ENCODE data around the gene ENAH. TPM values are rescaled to one million over a fixed set of nuclear protein-coding genes. Genes with fewer than 3 reads are reported as not detected.

The ENAH gene
- total RNA-seq, 1 experiment from 2014 or later, result 285 TPM

DNA sequence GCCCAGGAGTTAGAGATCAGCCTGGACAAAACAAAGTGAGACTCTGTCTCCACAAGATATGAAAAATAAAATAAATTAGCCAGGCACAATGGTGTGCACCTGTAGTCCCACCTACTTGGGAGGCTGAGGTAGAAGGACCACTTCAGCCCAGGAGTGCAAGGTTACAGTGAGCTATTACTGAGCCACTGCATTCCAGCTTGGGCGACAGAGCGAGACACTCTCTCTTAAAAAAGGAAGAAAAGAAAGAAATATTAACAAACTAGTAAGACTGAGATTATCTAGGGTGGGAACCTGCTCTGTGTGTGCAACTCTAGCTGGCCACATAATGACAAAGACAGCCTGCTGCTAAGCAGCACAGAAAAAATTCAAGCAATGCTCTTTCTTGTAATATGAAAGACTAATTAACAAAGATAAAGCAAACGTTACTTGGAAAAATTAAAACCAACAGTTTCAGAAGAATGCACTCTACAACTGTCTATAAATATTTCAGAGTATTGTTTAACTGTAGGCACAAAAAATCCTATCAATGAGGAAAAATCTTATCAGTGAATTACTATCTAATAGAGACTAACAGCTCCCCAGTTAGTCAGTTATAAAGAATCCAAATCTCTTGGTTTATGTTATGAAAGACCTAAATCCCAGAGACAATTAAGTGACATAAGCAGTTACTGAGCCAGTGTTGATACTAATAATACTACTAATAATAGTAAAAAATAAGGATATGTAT lies 74.5 kb downstream of the ENAH start:
- Mint-ChIP-seq H3K4me1 (peaks cover 57 to 68% of the 10 kb centered on the region in 2 experiments), H3K4me3 (peak overlapping the region in 1 of 2 experiments; percentile 4; a peak in 1 of 5 replicates), H3K27me3 (ENCODE audit: low read depth) (no peaks in the 10 kb centered on the region), H3K27ac (peak overlapping the region; percentile 31 to 78 (median 55); a peak in 6 of 7 replicates), H3K36me3 (ENCODE audit: insufficient read depth in 1 of 3, low read depth in 3 of 3) (peaks cover 3 to 9% (median 7%) of the 10 kb centered on the region in 3 experiments; a peak in 4 of 7 replicates), H3K9me3 (no peaks in the 10 kb centered on the region)
- H3K27me3 ChIP-seq (ENCODE audit: insufficient read depth, low read length), result no peaks in the 10 kb centered on the region
- no peak overlapping the region for H2BK20ac ChIP-seq (ENCODE audit: low read depth, low read length, poor library complexity, severe bottlenecking)
- H3K27ac ChIP-seq (ENCODE audit: insufficient read length, low read depth, low read length), result no peak overlapping the region
- H2BK15ac ChIP-seq (ENCODE audit: low read depth, low read length), result no peak overlapping the region
- no peak overlapping the region for H3K9ac ChIP-seq (ENCODE audit: extremely low read depth, insufficient read length, low read length)
- peaks cover 8% of the 10 kb centered on the region; the same call in 1 of the 2 replicates for H3K4me1 ChIP-seq (ENCODE audit: insufficient read depth, low read length)
- H4K91ac ChIP-seq (ENCODE audit: insufficient read length, low read depth, low read length), result no peak overlapping the region
- no peak overlapping the region for H3K56ac ChIP-seq (ENCODE audit: insufficient read length, low read depth, low read length)
- H3K9me3 ChIP-seq (ENCODE audit: control insufficient read depth, low read depth, low read length), result no peaks in the 10 kb centered on the region
- no peak for DNase-seq
- no peak overlapping the region for H2AFZ ChIP-seq (ENCODE audit: low read length)
- TF ChIP-seq, protein P1, sequence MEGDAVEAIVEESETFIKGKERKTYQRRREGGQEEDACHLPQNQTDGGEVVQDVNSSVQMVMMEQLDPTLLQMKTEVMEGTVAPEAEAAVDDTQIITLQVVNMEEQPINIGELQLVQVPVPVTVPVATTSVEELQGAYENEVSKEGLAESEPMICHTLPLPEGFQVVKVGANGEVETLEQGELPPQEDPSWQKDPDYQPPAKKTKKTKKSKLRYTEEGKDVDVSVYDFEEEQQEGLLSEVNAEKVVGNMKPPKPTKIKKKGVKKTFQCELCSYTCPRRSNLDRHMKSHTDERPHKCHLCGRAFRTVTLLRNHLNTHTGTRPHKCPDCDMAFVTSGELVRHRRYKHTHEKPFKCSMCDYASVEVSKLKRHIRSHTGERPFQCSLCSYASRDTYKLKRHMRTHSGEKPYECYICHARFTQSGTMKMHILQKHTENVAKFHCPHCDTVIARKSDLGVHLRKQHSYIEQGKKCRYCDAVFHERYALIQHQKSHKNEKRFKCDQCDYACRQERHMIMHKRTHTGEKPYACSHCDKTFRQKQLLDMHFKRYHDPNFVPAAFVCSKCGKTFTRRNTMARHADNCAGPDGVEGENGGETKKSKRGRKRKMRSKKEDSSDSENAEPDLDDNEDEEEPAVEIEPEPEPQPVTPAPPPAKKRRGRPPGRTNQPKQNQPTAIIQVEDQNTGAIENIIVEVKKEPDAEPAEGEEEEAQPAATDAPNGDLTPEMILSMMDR (conservative IDR thresholded peaks at IDR 0.05), result no peak
- H2BK120ac ChIP-seq (ENCODE audit: low read depth, low read length, poor library complexity, severe bottlenecking), result no peak overlapping the region
- H3K4ac ChIP-seq (ENCODE audit: low read depth, low read length), result no peak overlapping the region
- H3K79me1 ChIP-seq (ENCODE audit: insufficient read depth, low read depth, low read length, poor library complexity, severe bottlenecking), result peaks cover 16% of the 10 kb centered on the region
- H2BK5ac ChIP-seq (ENCODE audit: insufficient read length, low read length), result no peak overlapping the region
- no peaks in the 10 kb centered on the region for H4K20me1 ChIP-seq (ENCODE audit: control insufficient read depth, insufficient read depth, insufficient read length)
- H3K23ac ChIP-seq (ENCODE audit: insufficient read length, low read depth, low read length), result no peak overlapping the region
- no CpG with 5 or more reads among the region's 3 CpGs for WGBS (ENCODE audit: extremely low coverage, insufficient read length, low lambda C conversion rate)
- H4K5ac ChIP-seq (ENCODE audit: insufficient read length, low read depth, low read length), result no peak overlapping the region
- no peak overlapping the region for H3T11ph ChIP-seq (ENCODE audit: low read length)
- H3K23me2 ChIP-seq (ENCODE audit: insufficient read length, low read depth, low read length, poor library complexity, severe bottlenecking), result no peaks in the 10 kb centered on the region
- peak overlapping the region; percentile 1 for H3K4me2 ChIP-seq (ENCODE audit: insufficient read depth, insufficient read length, low read length)
- H2AK5ac ChIP-seq (ENCODE audit: insufficient read length, low read length), result no peak overlapping the region
- H3K14ac ChIP-seq (ENCODE audit: insufficient read depth, low read length), result no peak overlapping the region
- H4K8ac ChIP-seq (replicated peaks; ENCODE audit: insufficient read length, low read depth, low read length), result no peak overlapping the region
- no peak overlapping the region for H3K18ac ChIP-seq (ENCODE audit: insufficient read length, low read depth, low read length)
- peaks cover 54% of the 10 kb centered on the region for H3K79me2 ChIP-seq (ENCODE audit: insufficient read depth, low read length)
- H2BK12ac ChIP-seq (ENCODE audit: insufficient read length, low read depth, low read length), result no peak overlapping the region
